HepG2 (cell line): Measurements from ENCODE around the gene FUT8. TPM values are rescaled to one million over a fixed set of nuclear protein-coding genes. Genes with fewer than 3 reads are reported as not detected.

Source experiments
- ATAC-seq: fragments of 200-7000 bp; cut with Tn5 transposase; 3 replicates; pipeline ENCODE4 v1.9.1; 2020; ENCODE audit warnings: mild to moderate bottlenecking, moderate library complexity
- BruUV-seq: library from RNA; stranded (reverse); fragments of 400-500 nt; replicated peaks from 2 replicates; lab custom pipeline; 2021; lab: Mats Ljungman, UMichigan
- CTCF ChIA-PET: fragments of 300-600 bp; formaldehyde crosslinking; extraction: SDS; loops from one replicate; lab custom pipeline; 2021; ENCODE audit warnings: low total read pairs, inconsistent platforms, low intra/inter-chr PET ratio; lab: Yijun Ruan, JAX
- POLR2A ChIA-PET: fragments of 350-600 bp; sonication (Branson Sonifier 250); formaldehyde crosslinking; loops from one replicate; lab custom pipeline; 2020; ENCODE audit warnings: antibody characterized with exemption, inconsistent platforms; lab: Yijun Ruan, JAX
- DNase-seq: peaks from one replicate; pipeline ENCODE4 v3.0.0-alpha.2; 2015; ENCODE audit warnings: low spot score
- FAIRE-seq: peaks from 3 replicates; lab custom pipeline; 2011; peaks lifted over from hg19 to GRCh38; lab: Jason Lieb, UNC
- H2AFZ ChIP-seq: one replicate; pipeline ENCODE4 v1.6.1; 2011; ENCODE audit warnings: low read length, inconsistent platforms
- H3K27ac ChIP-seq: fragments of 300-600 bp; 3 replicates; pipeline ENCODE4 v1.8.0; 2011; ENCODE audit warnings: mixed run types, mild to moderate bottlenecking, mixed read lengths, low read length, inconsistent platforms; ENCODE audit not compliant: insufficient read depth; ENCODE audit errors: extremely low read length
- H3K27me3 ChIP-seq, 2 experiments: fragments of 200-600 bp in 1 of 2; 2 replicates in 1 of 2; 3 replicates in 1 of 2; pipeline versions ENCODE4 v1.6.0 to v1.8.0; 2011; ENCODE audit warnings: low read length in 2 of 2, mild to moderate bottlenecking in 2 of 2, moderate library complexity in 2 of 2, inconsistent platforms in 1 of 2; ENCODE audit not compliant: insufficient read depth in 2 of 2, control insufficient read depth in 1 of 2
- H3K36me3 ChIP-seq, 2 experiments: fragments of 200-600 bp in 1 of 2; replicated peaks in 1 of 2; 2 replicates in 1 of 2; 3 replicates in 1 of 2; pipeline versions ENCODE4 v1.5.1 to v1.8.0; 2011; ENCODE audit warnings: low read length in 2 of 2, inconsistent platforms in 1 of 2; ENCODE audit not compliant: insufficient read depth in 2 of 2, control insufficient read depth in 1 of 2
- H3K4me1 ChIP-seq: 2 replicates; pipeline ENCODE4 v1.5.1; 2012; ENCODE audit warnings: low read length, inconsistent platforms; ENCODE audit not compliant: insufficient read depth
- H3K4me2 ChIP-seq: 2 replicates; pipeline ENCODE4 v1.6.0; 2011; ENCODE audit warnings: low read depth, low read length, inconsistent platforms
- H3K4me3 ChIP-seq, 3 experiments: fragments of 200-600 bp in 1 of 3; sonication (generic), shearing (Covaris generic) in 1 of 3; replicated peaks in 1 of 3; 2 replicates each; pipeline ENCODE4 v1.5.1; 2011 to 2016; ENCODE audit warnings: low read length in 3 of 3, inconsistent platforms in 2 of 3, low read depth in 2 of 3, mild to moderate bottlenecking in 2 of 3, control low read depth in 1 of 3, mixed read lengths in 1 of 3; ENCODE audit not compliant: insufficient read depth in 1 of 3
- H3K79me2 ChIP-seq: one replicate; pipeline ENCODE4 v1.6.1; 2011; ENCODE audit warnings: low read length, inconsistent platforms; ENCODE audit not compliant: insufficient read depth
- H3K9ac ChIP-seq: 2 replicates; pipeline ENCODE4 v1.6.0; 2011; ENCODE audit warnings: mild to moderate bottlenecking, low read depth, low read length, inconsistent platforms; ENCODE audit not compliant: insufficient read depth
- H3K9me3 ChIP-seq: 2 replicates; pipeline ENCODE4 v1.5.1; 2012; ENCODE audit warnings: mild to moderate bottlenecking, low read length
- H4K20me1 ChIP-seq: 2 replicates; pipeline ENCODE4 v1.6.0; 2011; ENCODE audit warnings: inconsistent platforms, mild to moderate bottlenecking, low read length, moderate library complexity; ENCODE audit not compliant: insufficient read depth
- CHD2 ChIP-seq: IDR thresholded peaks from 2 replicates; pipeline ENCODE4 v1.6.1; 2011; ENCODE audit warnings: low read depth, low read length, improper control_type of control experiment
- E2F5 ChIP-seq: sonication (generic); formaldehyde crosslinking; conservative IDR thresholded peaks from 2 replicates; pipeline ENCODE4 v1.4.0; 2020; ENCODE audit warnings: missing genetic modification reagents
- FOXK1 ChIP-seq: sonication (generic); formaldehyde crosslinking; IDR thresholded peaks from 2 replicates; pipeline ENCODE4 v1.4.0; 2020; ENCODE audit warnings: low read depth, missing genetic modification reagents, borderline replicate concordance
- HOXA5 ChIP-seq: sonication (generic); formaldehyde crosslinking; IDR thresholded peaks from 2 replicates; pipeline ENCODE4 v1.4.0; 2020; ENCODE audit warnings: missing genetic modification reagents
- JUNB ChIP-seq: sonication (generic); formaldehyde crosslinking; IDR thresholded peaks from 2 replicates; pipeline ENCODE4 v1.8.0; 2022; ENCODE audit warnings: missing genetic modification reagents, mild to moderate bottlenecking, borderline replicate concordance
- NCOA5 ChIP-seq: sonication (generic); formaldehyde crosslinking; IDR thresholded peaks from 2 replicates; pipeline ENCODE4 v1.4.0; 2020; ENCODE audit warnings: missing genetic modification reagents
- NR2F1 ChIP-seq, 2 experiments: fragments of 450-650 bp in 1 of 2; formaldehyde crosslinking in 1 of 2; IDR thresholded peaks; 2 replicates each; pipeline versions ENCODE4 v1.5.0 to v1.6.1; 2016 to 2020; ENCODE audit warnings: mild to moderate bottlenecking in 1 of 2, missing compliant biosample characterization in 1 of 2, missing genetic modification reagents in 1 of 2, moderate library complexity in 1 of 2
- NR3C1 ChIP-seq: sonication (generic); formaldehyde crosslinking; IDR thresholded peaks from 2 replicates; pipeline ENCODE4 v1.4.0; 2020; ENCODE audit warnings: missing genetic modification reagents
- RAD51 ChIP-seq: fragments of 450-650 bp; IDR thresholded peaks from 2 replicates; pipeline ENCODE4 v1.6.1; 2016; ENCODE audit warnings: borderline replicate concordance
- STAT5B ChIP-seq: sonication (generic); formaldehyde crosslinking; IDR thresholded peaks from 2 replicates; pipeline ENCODE4 v1.4.0; 2020; ENCODE audit warnings: missing genetic modification reagents
- ZKSCAN1 ChIP-seq: fragments of 150-350 bp; IDR thresholded peaks from 2 replicates; pipeline ENCODE4 v1.6.1; 2014; ENCODE audit warnings: low read length
- ZNF710 ChIP-seq: sonication (generic); formaldehyde crosslinking; IDR thresholded peaks from 2 replicates; pipeline ENCODE4 v1.5.0; 2020; ENCODE audit warnings: mild to moderate bottlenecking, missing genetic modification reagents, borderline replicate concordance
- WGBS: methylation state at CpG from one replicate; pipeline ENCODE4 v1.1.6; 2017; ENCODE audit warnings: low lambda C conversion rate; 5-methylcytosine and 5-hydroxymethylcytosine counted together
- in situ Hi-C: cut with HindIII; loops from 2 replicates; pipeline ENCODE4 v1.10.0; 2017; ENCODE audit warnings: low pct_unique_long_range_greater_than_20kb; ENCODE audit not compliant: extremely low pct_ligation_motif_present
- intact Hi-C: fragments of 100-400 bp; cut with micrococcal nuclease; formaldehyde crosslinking; loops from one replicate; pipeline ENCODE4 v1.10.0; 2022; ENCODE audit not compliant: unreplicated experiment
- polyA plus RNA-seq, 8 experiments: library from polyadenylated mRNA; depleted of rRNA in 3 of 8; stranded (reverse) in 7 of 8; unstranded in 1 of 8; fragments of >200 nt; fragmentation: Illumina TruSeq in 4 of 8; extraction: Trizol in 4 of 8; gene quantifications; 2 replicates each; pipeline versions ENCODE4 v1.2.1 to v1.2.3, GENCODE V29; 2011 to 2016; ENCODE audit warnings: low read depth in 4 of 8, missing spikeins in 1 of 8, mixed read lengths in 1 of 8; ENCODE audit not compliant: insufficient read depth in 1 of 8
- total RNA-seq, 5 experiments: library from RNA; depleted of rRNA; stranded (reverse); fragments of >200 nt; fragmentation: Illumina TruSeq; extraction: Trizol; gene quantifications; 2 replicates each; pipeline ENCODE4 v1.2.3, GENCODE V29; 2016; ENCODE audit warnings: low read depth in 1 of 5
- TF ChIP-seq, protein P1 (sequence below): sonication (generic); formaldehyde crosslinking; IDR thresholded peaks from 2 replicates; pipeline ENCODE4 v1.5.0; 2020; ENCODE audit warnings: mild to moderate bottlenecking, missing genetic modification reagents, borderline replicate concordance

FUT8 gene
- total and polyA plus RNA-seq, 2 of the 13 experiments (the other 11 are each of a cell fraction or from before 2014, with no cell fraction given): 9.3 to 17.5 TPM

GRCh38 chr14:65483647-65484046, 71.1 kb downstream of the FUT8 start (continued):
- no peak for TF ChIP-seq NR2F1 (CRISPR knock-in tag; IDR thresholded peaks at IDR 0.05)
- no peak for TF ChIP-seq ZKSCAN1
- no peak for TF ChIP-seq ZNF710 (CRISPR knock-in tag)
- no peak for TF ChIP-seq NCOA5 (CRISPR knock-in tag)
- TF ChIP-seq FOXK1: no peak

- Histone ChIP-seq H3K9me3 (no peaks in the 10 kb centered on the region), H3K4me2 (no peak overlapping the region), H3K4me3 (no peak overlapping the region), H3K79me2 (no peaks in the 10 kb centered on the region), H3K27ac (no peak overlapping the region), H3K36me3 (no peaks in the 10 kb centered on the region), H4K20me1 (no peaks in the 10 kb centered on the region), H2AFZ (no peak overlapping the region), H3K9ac (no peak overlapping the region), H3K27me3 (no peaks in the 10 kb centered on the region), H3K4me1 (no peaks in the 10 kb centered on the region)
- ChIA-PET POLR2A (no interaction called here), CTCF (no interaction called here)
- FAIRE-seq (no peak), DNase-seq (no peak), ATAC-seq (no peak)
- in situ Hi-C loops (no loop called here), intact Hi-C loops (no loop called here)
- WGBS: 89% methylated on average over 3 of the region's 3 CpGs
- BruUV-seq: no TSS peak
- no peak for TF ChIP-seq E2F5
- no peak for TF ChIP-seq RAD51
- TF ChIP-seq NR3C1 (CRISPR knock-in tag): no peak
- TF ChIP-seq STAT5B (CRISPR knock-in tag): no peak
- TF ChIP-seq HOXA5 (CRISPR knock-in tag): no peak
- TF ChIP-seq, protein P1, sequence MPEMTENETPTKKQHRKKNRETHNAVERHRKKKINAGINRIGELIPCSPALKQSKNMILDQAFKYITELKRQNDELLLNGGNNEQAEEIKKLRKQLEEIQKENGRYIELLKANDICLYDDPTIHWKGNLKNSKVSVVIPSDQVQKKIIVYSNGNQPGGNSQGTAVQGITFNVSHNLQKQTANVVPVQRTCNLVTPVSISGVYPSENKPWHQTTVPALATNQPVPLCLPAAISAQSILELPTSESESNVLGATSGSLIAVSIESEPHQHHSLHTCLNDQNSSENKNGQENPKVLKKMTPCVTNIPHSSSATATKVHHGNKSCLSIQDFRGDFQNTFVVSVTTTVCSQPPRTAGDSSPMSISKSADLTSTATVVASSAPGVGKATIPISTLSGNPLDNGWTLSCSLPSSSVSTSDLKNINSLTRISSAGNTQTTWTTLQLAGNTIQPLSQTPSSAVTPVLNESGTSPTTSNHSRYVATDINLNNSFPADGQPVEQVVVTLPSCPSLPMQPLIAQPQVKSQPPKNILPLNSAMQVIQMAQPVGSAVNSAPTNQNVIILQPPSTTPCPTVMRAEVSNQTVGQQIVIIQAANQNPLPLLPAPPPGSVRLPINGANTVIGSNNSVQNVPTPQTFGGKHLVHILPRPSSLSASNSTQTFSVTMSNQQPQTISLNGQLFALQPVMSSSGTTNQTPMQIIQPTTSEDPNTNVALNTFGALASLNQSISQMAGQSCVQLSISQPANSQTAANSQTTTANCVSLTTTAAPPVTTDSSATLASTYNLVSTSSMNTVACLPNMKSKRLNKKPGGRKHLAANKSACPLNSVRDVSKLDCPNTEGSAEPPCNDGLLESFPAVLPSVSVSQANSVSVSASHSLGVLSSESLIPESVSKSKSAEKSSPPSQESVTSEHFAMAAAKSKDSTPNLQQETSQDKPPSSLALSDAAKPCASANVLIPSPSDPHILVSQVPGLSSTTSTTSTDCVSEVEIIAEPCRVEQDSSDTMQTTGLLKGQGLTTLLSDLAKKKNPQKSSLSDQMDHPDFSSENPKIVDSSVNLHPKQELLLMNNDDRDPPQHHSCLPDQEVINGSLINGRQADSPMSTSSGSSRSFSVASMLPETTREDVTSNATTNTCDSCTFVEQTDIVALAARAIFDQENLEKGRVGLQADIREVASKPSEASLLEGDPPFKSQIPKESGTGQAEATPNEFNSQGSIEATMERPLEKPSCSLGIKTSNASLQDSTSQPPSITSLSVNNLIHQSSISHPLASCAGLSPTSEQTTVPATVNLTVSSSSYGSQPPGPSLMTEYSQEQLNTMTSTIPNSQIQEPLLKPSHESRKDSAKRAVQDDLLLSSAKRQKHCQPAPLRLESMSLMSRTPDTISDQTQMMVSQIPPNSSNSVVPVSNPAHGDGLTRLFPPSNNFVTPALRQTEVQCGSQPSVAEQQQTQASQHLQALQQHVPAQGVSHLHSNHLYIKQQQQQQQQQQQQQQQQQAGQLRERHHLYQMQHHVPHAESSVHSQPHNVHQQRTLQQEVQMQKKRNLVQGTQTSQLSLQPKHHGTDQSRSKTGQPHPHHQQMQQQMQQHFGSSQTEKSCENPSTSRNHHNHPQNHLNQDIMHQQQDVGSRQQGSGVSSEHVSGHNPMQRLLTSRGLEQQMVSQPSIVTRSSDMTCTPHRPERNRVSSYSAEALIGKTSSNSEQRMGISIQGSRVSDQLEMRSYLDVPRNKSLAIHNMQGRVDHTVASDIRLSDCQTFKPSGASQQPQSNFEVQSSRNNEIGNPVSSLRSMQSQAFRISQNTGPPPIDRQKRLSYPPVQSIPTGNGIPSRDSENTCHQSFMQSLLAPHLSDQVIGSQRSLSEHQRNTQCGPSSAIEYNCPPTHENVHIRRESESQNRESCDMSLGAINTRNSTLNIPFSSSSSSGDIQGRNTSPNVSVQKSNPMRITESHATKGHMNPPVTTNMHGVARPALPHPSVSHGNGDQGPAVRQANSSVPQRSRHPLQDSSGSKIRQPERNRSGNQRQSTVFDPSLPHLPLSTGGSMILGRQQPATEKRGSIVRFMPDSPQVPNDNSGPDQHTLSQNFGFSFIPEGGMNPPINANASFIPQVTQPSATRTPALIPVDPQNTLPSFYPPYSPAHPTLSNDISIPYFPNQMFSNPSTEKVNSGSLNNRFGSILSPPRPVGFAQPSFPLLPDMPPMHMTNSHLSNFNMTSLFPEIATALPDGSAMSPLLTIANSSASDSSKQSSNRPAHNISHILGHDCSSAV (CRISPR knock-in tag): no peak
- no peak for TF ChIP-seq JUNB (CRISPR knock-in tag)
- no peak for TF ChIP-seq CHD2
These were observed 73.0 kb downstream of the FUT8 start for GRCh38 chr14:65485516-65485915.
